Measurements from ENCODE around the gene RTN4RL2.
A peak's percentile ranks its signal among the peaks of the same experiment; 100 is the strongest.
"Not testable (repeated sequence)": the region's sequence is repeated elsewhere in the genome, so short reads cannot be mapped to it uniquely, and the experiment has no call there.

RTN4RL2 gene

GRCh38 chr11:57434640-57435546 is 25.4 kb upstream of the RTN4RL2 start:
- DNase-seq: no peak

- no peak for DNase-seq
These were observed 24.3 kb upstream of the RTN4RL2 start for GRCh38 chr11:57436031-57436430.

- DNase-seq: no peak
These were observed 21.7 kb upstream of the RTN4RL2 start for GRCh38 chr11:57438345-57439285.

- DNase-seq: no peak
These were observed 20.5 kb upstream of the RTN4RL2 start for GRCh38 chr11:57439786-57440185.

GRCh38 chr11:57440744-57441414 is 19.4 kb upstream of the RTN4RL2 start:
- no peak for DNase-seq

- DNase-seq: no peak
These were observed 15.8 kb upstream of the RTN4RL2 start for GRCh38 chr11:57444362-57445121.

GRCh38 chr11:57445122-57445394 is 15.3 kb upstream of the RTN4RL2 start:
- DNase-seq: not testable (repeated sequence)

- DNase-seq: no peak
These were observed 14.3 kb upstream of the RTN4RL2 start for GRCh38 chr11:57446055-57446454.

GRCh38 chr11:57453543-57454177 is 6.7 kb upstream of the RTN4RL2 start:
- DNase-seq: no peak

- peak; percentile 71 for DNase-seq
These were observed 3.2 kb upstream of the RTN4RL2 start for GRCh38 chr11:57456960-57457642.

- DNase-seq: no peak
These were observed 2.7 kb upstream of the RTN4RL2 start for GRCh38 chr11:57457643-57458023.

- DNase-seq: no peak
These were observed 2.3 kb upstream of the RTN4RL2 start for GRCh38 chr11:57458060-57458409.

- peak; percentile 62 for DNase-seq
These were observed 1.7 kb upstream of the RTN4RL2 start for GRCh38 chr11:57458410-57459163.

- peak; percentile 44 for DNase-seq
These were observed 935 bp upstream of the RTN4RL2 start for GRCh38 chr11:57459164-57460021.

GRCh38 chr11:57460758-57461749 is 726 bp downstream of the RTN4RL2 start:
- DNase-seq: no peak

GRCh38 chr11:57461841-57462489 is 1.6 kb downstream of the RTN4RL2 start:
- DNase-seq: no peak

GRCh38 chr11:57462597-57462996 is 2.3 kb downstream of the RTN4RL2 start:
- DNase-seq: no peak

Measured in stimulated activated naive CD4-positive, alpha-beta T cell treated with Interleukin-2 at 50 U/mL for 16 hours (primary cell).